GM18517 (cell line): Measurements from ENCODE around the gene ANKRD40.
A peak's percentile ranks its signal among the peaks of the same experiment; 100 is the strongest.
"Not testable (repeated sequence)": the region's sequence is repeated elsewhere in the genome, so short reads cannot be mapped to it uniquely, and the experiment has no call there.

ENCODE experiments used
- ATAC-seq: cut with Tn5 transposase; IDR thresholded peaks from one replicate; pipeline ENCODE4 v1.9.1; 2021; ENCODE audit warnings: mild to moderate bottlenecking, moderate library complexity; ENCODE audit not compliant: unreplicated experiment

Gene ANKRD40, protein sequence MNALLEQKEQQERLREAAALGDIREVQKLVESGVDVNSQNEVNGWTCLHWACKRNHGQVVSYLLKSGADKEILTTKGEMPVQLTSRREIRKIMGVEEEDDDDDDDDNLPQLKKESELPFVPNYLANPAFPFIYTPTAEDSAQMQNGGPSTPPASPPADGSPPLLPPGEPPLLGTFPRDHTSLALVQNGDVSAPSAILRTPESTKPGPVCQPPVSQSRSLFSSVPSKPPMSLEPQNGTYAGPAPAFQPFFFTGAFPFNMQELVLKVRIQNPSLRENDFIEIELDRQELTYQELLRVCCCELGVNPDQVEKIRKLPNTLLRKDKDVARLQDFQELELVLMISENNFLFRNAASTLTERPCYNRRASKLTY

DNA sequence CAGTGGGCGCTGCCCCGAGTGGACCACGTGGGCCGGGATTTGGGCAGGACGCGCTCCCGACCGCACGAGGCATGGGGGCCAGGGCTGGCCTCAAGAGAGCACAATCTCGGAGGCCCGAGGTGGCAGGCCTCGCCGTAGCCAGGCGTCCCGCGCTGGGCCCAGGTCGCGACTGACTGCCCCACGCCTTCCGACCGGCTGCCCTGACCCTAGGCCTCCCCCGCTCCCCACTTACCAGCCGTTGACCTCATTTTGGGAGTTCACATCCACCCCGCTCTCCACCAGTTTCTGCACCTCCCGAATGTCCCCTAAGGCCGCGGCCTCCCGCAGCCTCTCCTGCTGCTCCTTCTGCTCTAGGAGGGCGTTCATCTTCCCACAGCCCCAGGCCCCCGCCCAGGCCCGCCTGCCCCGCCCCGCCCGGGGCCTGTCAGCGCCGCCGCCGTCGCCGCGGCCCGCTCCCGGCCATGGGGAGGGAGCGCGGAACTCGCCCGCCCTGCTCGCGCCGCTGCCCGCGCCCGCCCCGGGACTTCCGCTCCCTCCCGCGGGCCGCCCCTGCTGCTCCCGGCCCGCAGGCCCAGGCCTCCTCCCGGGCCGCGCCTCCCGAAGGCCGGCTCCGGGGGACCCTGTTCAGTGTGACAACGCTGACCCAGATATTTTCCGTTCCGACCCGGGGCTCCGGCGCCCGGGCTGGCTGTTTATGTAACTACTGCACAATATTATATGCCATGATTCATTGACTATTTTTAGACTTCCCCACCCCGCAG lies at the start of gene ANKRD40:
TSS of gene ANKRD40 (minus strand) at position 626 of the 761 bp plus-strand sequence. CDS start at position 366, 260 bp downstream.
- ATAC-seq = peak; percentile 77

DNA sequence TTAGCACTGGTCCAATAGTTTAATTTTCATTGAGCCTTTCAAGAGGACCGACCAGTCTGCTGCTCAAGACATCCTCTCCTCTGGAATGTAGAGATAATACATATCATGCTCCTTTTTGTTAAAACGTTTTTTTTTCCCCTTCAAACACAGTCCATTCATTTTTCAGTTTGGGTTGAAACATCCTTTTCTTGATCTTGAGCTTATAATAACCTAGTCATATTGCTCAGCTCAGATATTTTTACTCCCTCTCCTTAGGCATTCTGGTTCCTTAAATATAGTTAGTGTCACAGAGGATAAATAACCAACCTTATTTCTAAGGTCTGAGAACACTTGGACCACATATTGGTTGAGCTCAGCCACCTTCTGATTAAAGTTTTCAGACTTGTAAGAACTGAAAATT lies 46.8 kb upstream of the ANKRD40 start:
- ATAC-seq = no peak

DNA sequence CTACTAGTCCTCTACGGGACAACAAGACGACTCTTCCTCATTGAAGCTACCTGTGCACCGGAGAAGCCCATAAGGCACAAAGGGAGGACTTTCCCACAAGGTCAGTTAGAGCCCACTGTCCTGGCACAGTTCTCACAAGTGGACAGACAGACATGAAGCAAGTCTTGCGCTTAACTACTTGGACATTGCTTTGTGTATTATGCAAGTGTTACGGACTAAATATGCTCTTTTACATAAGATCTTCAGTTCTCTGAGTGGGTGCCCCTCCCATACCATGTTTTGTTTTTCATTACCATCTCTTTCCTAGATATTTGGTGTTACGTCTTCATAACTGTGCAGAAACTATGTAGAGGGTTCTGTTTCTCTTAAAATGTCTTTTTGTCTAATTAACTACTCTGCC lies 41.5 kb upstream of the ANKRD40 start:
- no peak for ATAC-seq

DNA sequence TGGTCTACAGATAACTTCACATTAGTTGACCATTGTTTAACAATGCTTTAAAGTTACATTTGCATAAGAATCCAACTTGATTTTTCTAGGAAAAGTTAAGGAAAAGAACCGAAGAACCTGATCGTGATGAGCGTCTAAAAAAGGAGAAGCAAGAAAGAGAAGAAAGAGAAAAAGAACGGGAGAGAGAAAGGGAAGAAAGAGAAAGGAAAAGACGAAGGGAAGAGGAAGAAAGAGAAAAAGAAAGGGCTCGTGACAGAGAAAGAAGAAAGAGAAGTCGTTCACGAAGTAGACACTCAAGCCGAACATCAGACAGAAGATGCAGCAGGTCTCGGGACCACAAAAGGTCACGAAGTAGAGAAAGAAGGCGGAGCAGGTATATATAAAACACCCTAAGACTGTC lies 37.9 kb upstream of the ANKRD40 start:
- ATAC-seq = no peak

DNA sequence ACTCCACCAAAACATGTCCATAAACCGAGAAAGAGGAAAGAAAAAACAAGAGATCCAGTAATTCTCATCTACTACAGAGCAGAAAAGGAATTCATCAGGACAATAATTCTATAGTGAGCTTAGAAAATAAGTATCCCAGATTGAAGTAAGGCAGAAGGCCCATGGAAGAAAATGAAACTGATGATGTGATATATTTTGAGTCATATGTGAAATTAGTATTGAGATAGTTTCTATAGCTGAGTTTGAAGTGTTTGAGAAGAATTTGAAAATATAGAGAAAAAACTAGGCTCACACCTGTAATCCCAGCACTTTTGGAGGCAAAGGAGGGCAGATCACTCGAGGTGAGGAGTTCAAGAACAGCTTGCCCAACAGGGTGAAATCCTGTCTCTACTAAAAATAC lies 31.4 kb upstream of the ANKRD40 start:
- ATAC-seq = no peak

DNA sequence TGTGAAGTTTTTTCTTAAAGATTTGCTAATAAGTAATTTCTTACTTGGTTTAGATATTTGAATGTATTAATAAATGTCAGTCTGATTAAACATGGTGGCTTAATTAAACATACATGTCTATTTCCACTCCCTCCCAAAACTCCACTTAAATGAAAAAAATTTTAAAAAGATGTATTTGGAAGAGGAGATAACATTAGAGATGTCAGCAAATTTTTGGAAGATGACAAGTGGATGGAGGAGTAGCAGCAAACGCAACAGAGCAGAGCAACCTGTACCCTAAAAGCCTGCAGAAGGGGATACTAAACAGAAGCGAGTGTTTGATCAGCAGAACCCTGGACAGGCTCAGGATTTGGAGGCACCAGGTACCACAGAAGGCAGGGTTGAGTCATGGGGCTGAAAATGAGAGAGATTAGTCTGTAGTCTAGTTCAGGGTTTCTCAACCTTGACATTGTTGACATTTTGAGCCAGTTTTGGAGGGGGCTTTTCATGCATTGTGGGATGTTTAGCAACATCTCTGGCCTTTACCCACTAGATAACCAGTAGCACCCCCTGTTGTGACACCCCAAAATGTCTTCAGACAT lies 29.5 kb upstream of the ANKRD40 start:
- ATAC-seq = no peak

DNA sequence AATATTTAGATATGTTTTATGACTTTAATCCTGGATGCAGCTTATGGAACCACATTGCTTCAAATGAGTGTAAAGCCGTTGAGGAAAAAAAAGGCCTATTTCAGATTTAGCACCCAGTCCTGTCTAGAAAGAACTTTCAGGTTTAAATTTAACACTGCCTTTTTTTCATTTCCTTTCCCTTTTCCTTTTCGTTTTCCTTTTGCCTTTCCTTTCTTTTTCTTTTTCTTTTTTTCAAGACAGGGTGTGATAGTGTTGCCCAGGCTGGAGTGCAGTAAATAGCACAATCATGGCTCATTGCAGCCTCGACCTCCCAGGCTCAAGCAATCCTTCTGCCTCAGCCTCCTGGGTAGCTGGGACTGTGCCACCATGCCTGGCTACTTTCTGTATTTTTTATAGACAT lies 27.6 kb upstream of the ANKRD40 start:
- no peak for ATAC-seq

DNA sequence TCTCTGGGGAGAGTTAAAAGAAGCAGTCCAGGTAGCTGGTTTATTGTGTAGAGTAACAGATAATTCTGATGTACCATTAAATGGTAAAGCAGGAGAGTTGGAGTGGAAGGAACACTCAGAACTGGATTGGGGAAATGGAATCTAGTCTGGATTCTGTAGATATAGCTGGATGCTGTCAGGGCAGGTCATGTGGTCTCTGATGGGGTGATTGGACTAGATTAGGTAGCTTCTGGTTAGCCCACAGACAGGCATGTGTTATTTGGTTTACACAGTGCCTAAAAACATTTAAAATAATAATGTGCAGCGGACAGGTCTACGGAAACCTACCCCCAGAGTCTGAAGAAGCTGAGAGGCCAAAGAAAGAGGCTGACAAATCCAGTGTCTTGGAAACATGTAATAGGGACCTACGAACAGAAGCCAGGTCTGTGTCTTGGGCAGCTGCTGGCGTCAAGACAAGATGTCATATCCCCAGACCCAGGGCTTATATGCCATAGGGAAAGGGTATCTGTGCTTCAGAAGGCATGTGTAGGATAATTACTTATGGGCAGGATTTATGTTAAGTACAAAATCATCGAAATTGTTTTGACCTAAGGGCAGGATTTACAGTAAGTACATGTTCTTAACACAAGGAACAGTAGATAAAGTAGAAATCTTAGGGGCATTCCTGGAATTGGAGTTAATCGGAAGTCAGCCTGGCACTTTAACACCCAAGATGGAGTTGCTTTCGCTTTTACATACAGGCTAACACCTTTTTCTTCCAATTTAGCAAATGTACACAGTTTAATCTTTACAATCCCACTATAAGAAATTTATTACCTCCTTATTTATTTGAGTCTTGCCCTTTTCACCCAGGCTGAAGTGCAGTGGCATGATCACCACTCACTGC lies 24.1 kb upstream of the ANKRD40 start:
- no peak for ATAC-seq

DNA sequence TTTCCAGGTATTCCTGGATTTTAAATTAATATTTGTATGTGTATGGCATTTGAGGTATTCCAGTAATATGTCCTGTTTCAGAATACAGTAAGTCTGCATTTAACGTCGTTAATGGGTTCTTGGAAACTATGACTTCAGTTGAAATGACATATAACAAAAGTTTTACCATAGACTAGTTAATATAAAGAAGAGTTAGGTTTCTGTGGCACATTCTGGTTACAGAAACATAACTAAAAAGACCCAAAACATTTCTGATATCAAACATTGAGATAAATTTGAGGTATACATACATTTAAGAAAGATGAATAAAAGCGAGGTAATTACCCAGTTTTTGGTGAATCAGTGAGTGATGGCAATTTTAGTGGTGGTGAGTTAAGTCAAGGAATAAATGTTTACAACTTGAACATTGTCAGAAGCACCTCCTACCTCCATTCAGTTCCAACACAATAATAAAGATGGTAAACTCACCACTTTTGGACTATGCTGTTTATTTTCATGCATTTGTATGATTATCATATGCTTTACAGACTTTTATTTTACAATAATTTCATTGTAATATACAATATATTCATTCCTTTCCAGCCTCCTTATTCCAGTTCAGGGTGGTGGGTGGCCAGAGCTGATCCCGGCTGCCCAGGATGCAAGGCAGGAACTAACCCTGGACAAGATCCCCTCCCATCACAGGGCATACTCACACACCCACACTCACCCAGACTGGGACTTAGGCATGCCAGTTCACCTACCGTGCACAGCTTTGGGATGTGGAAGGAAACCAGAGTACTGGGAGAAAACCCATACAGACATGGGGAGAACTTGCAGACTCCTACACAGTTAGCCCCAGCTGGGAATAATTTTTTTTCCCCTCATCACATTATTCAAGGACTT lies 21.4 kb upstream of the ANKRD40 start:
- ATAC-seq = no peak

DNA sequence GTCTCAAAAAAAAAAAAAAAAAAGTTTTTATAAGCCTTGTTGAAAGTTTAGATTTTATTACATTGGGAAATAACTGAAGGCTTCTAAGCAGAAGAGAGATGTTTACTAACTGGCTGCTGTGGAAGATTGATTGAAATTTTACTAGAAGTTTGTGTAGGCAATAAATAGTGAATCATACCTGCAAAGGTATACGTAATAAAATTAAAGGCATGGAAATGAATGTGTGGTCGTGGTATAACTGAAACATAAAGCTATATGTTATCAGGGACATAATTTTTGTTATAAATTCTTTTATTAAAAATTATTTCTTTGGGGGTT lies 20.4 kb upstream of the ANKRD40 start:
- ATAC-seq = no peak

DNA sequence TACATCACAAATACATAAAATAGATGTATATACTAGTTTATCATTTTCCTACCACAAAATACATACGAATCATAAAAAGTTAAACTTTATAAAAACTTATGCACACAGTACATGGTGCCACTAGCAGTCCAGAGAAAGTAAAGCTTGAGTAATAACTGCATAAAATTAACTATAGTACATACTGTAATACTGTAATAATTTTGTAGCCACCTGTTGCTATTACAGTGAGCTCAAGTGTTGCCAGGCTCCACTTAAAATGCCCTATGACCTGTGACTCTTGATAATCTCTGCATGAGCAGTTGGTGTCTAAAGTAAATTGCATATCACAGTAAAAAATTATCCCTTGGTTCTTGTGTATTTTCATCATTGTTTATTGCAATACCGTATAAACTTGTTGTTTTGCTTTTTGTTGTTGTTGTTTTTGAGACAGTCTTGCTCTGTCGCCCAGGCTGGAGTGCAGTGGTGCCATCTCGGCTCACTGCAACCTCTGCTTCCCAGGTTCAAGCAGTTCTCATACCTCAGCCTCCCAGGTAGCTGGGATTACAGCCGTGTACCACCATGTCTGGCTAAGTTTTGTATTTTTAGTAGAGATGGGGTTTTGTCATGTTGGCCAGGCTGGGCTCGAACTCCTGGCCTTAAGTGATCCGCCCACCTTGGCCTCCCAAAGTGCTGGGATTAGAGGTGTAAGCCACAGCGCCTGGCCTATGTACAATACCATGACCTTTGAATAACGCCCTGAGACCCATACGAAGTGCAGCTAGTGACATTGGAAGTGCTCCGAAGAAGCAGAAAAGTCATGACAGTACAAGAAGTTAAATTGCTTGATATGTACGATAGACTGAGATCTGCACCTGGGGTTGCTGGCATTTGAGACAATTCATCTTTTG lies 18.3 kb upstream of the ANKRD40 start:
- no peak for ATAC-seq

DNA sequence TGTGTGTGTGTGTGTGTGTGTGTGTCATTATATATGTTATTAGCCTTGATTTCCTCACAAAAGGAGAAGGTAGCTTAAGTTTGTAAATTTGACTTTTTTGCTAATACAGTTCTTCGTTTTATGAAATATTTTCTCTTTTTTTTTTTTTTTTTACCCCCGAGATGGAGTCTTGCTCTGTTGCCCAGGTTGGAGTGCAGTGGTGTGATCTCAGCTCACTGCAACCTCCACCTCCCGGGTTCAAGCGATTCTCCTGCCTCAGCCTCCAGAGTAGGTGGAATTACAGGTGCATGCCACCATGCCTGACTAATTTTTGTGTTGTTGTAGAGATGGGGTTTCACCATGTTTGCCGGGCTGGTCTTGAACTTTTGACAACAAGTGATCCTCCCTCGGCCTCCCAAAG lies 16.9 kb upstream of the ANKRD40 start:
- not testable (repeated sequence) for ATAC-seq

DNA sequence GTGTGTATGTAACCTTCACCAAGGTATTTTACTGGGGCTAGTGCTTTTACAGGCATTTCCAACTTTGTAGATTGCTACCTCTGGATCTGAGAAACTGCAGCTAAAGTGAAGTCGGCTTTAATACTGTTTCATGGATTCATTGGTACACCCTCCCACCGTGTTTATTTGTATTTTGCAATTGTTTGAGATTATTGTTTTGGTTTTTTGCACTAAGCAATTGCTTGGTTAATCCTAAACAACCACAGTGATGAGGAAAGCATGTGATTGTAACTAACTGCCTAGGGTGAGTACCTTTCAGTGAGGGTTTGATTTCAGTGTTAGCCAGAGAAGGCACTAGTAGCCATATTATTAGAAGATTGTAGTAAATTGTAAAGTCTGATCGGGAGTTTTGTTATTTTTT lies 15.0 kb upstream of the ANKRD40 start:
- ATAC-seq = no peak

DNA sequence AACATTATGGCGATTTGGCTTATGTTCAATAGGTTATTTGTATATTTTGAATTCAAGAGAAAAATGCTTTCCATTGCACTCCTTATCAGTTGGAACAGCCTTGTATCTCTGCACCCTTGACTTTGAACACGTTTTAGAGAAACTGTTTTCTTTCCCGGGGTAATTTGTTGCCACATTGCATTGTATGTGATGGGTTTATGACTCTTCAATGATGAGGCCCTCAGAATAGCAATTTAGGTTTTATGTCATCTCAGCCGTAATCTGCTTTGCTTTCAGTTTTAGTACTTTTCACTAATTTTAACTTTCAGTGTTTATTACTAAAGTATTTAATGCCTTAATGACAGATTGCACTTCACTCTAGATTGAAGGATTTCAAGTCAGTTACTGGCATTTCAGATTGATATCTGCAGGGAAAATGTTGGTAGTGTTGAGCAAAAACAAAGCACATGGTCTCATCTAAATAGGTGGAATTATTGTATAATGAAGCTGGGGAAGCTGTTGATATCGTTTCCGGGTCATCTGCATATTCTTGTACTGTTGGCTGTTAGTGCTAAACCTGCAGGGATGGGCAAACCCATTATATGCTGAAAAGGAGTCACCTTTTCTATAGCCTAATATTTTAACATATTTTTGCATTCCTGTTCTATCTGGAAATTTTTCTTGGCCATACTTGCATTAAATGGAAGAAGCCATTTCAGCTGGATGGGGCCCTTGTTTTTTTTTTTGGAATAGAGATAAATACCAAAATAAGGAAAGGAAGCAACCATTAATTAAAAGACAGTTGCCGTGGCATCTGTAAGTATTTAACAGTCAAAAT lies 13.7 kb upstream of the ANKRD40 start:
- no peak for ATAC-seq

DNA sequence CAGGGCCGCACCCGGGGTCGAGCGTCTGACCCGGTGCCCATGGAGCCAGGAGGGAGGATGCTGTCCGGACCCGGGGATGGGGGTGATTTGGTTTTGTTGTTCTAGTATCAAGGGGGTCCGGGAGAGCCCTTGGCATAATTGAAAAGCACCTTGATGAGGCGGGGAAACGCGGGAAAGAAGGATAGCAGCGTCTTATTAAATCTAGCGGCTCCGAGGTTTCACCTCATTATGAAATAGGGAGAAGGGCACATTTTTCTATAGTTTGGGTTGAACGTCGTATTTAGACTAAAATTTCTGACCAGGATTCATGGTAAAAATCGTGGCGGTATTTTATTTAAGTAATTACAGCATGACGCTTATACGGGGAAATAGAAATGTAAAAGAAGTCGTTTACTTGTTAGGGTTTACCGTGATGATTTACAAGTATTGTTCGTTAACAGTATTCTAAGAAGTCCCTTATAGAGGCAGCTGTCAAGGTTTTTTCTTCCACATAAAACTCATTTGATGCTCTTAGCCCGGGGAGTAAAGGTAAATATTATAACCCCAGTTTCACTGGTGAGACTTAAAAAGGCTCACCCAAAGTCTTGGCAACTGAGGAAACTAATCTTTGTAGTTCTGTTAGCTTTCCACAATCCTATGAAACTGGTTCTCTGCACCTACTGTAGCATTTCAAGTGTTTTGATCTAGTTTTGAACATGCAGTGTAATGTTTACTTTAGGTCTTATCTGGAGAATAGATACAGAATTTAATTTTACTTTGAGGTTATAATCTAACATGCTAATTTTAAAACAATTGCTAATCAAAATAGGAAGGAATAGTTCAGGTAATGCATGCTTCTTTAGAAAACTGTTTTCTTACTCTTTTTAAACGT lies 12.4 kb upstream of the ANKRD40 start:
- ATAC-seq = no peak

DNA sequence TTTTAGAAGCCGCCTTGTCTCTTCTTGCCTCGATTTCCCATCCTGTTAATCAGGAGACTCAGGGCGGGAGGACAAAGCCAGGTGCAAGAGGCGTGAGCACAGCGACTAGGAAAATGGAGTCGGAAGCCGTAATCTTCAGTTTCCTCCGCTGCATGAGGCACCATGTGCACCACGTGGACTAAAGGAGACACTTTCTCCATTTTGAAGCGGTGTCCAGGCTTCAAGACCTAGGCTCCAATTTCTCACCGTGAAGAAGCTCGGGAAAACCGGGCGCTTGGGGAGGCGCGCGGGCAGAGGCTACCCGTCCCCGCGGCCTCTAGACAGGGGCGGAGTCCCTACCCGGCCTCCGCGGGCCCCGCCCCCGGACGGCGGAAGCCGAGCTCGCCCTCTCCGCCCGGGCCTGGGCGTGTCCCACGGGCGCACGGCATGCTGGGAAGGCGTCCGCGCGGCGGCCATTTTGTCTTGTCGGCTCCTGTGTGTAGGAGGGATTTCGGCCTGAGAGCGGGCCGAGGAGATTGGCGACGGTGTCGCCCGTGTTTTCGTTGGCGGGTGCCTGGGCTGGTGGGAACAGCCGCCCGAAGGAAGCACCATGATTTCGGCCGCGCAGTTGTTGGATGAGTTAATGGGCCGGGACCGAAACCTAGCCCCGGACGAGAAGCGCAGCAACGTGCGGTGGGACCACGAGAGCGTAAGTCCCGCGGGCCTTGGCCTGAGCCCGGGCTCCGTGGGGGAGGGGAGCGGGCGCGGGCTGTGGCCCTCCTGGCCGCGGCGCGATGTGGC lies 11.6 kb upstream of the ANKRD40 start, which contains the start of gene LUC7L3:
TSS of gene LUC7L3 (plus strand) at position 460 of the 780 bp plus-strand sequence. CDS start at position 590, 130 bp downstream.
- ATAC-seq = peak; percentile 92
